RWPE2 (cell line): ENCODE measurements around the gene ATXN7L1.

ENCODE experiments used
- ATAC-seq: fragments of 200-7000 bp; cut with Tn5 transposase; 3 replicates; pipeline ENCODE4 v1.9.1; 2021; ENCODE audit warnings: low read depth
- DNase-seq: peaks from one replicate; pipeline ENCODE4 v3.0.0-alpha.2; 2020; ENCODE audit warnings: low spot score
- H3K27ac ChIP-seq: fragments of 450-650 bp; 2 replicates; pipeline ENCODE4 v1.5.1; 2017; ENCODE audit warnings: mild to moderate bottlenecking; ENCODE audit not compliant: poor library complexity, severe bottlenecking
- H3K27me3 ChIP-seq: fragments of 250-450 bp; sonication (Bioruptor Pico); 2 replicates; pipeline ENCODE4 v1.5.1; 2021; ENCODE audit warnings: mild to moderate bottlenecking, moderate library complexity; ENCODE audit not compliant: insufficient read depth, poor library complexity, severe bottlenecking
- H3K36me3 ChIP-seq: fragments of 250-450 bp; sonication (Bioruptor Pico); 2 replicates; pipeline ENCODE4 v1.5.1; 2020; ENCODE audit warnings: low read depth, mild to moderate bottlenecking, moderate library complexity
- H3K4me1 ChIP-seq: fragments of 250-450 bp; sonication (Bioruptor Pico); 2 replicates; pipeline ENCODE4 v1.5.1; 2021; ENCODE audit warnings: mild to moderate bottlenecking, moderate library complexity; ENCODE audit not compliant: insufficient read depth, poor library complexity, severe bottlenecking
- H3K4me3 ChIP-seq: fragments of 250-450 bp; sonication (Bioruptor Pico); 2 replicates; pipeline ENCODE4 v1.5.1; 2021; ENCODE audit warnings: mild to moderate bottlenecking, moderate library complexity; ENCODE audit not compliant: severe bottlenecking
- H3K9me3 ChIP-seq: fragments of 250-450 bp; sonication (Bioruptor Pico); 2 replicates; pipeline ENCODE4 v1.5.1; 2021; ENCODE audit warnings: mild to moderate bottlenecking, moderate library complexity; ENCODE audit not compliant: severe bottlenecking
- TF ChIP-seq, protein P1 (sequence below): fragments of 450-650 bp; IDR thresholded peaks from one replicate; pipeline ENCODE4 v1.5.1; 2017; ENCODE audit warnings: mild to moderate bottlenecking, moderate library complexity; ENCODE audit not compliant: poor library complexity, severe bottlenecking

Gene ATXN7L1

DNA sequence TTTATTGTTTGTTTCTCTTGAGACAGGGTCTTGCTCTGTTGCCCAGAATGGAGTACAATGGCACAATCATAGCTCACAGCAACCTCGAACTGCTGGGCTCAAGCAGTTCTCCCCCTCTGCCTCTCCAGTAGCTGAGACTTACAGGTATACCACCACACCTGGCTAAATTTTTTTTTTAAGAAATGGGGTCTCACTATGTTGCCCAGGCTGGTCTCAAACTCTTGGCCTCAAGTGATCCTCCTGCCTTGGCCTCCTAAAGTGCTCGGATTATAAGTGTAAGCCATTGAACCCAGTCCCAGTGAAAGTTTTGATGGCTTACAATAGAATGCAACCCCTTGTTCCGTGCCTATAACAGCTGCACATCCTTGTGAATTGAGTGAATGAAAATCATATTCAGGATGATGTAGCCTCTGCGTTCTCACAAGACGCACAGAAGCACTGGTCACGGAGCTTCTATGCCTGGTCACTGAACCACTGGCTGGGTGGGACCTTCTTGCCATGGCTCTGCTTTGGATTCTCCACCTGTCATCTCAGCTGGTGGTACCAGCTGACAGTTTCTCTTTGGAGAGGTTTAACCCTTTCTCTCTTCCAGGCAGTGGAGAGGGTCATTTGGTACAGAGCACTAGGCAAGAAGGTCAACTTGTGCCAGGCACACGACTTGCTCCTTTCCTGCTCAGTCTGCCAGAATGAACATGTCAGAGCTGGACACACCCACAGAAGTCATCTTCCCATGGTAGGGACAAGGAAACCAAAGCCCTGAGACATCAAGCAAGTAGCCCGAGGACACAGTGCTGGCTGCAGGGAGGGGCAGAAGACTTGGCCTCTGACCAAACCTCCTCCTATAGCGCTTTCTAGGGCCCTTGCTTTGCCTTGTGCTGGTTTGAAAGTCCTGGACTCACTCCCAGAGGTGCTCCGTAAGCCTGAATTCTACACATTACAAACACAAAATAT, 89.6 kb downstream of the ATXN7L1 start:
- TF ChIP-seq, protein P1, sequence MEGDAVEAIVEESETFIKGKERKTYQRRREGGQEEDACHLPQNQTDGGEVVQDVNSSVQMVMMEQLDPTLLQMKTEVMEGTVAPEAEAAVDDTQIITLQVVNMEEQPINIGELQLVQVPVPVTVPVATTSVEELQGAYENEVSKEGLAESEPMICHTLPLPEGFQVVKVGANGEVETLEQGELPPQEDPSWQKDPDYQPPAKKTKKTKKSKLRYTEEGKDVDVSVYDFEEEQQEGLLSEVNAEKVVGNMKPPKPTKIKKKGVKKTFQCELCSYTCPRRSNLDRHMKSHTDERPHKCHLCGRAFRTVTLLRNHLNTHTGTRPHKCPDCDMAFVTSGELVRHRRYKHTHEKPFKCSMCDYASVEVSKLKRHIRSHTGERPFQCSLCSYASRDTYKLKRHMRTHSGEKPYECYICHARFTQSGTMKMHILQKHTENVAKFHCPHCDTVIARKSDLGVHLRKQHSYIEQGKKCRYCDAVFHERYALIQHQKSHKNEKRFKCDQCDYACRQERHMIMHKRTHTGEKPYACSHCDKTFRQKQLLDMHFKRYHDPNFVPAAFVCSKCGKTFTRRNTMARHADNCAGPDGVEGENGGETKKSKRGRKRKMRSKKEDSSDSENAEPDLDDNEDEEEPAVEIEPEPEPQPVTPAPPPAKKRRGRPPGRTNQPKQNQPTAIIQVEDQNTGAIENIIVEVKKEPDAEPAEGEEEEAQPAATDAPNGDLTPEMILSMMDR, result no peak
- no peak overlapping the region for H3K27ac ChIP-seq
- DNase-seq (no peak), ATAC-seq (peak; percentile 37; the same call in 1 of the 3 replicates)
- H3K4me3 ChIP-seq, result no peak overlapping the region
- H3K36me3 ChIP-seq, result no peaks in the 10 kb centered on the region
- peaks cover 32% of the 10 kb centered on the region for H3K4me1 ChIP-seq
- no peaks in the 10 kb centered on the region for H3K27me3 ChIP-seq
- no peaks in the 10 kb centered on the region for H3K9me3 ChIP-seq

GRCh38 chr7:105782391-105783042, 93.9 kb downstream of the ATXN7L1 start:
- peaks cover 14% of the 10 kb centered on the region for H3K4me1 ChIP-seq
- H3K4me3 ChIP-seq, result no peak overlapping the region
- TF ChIP-seq, protein P1, result no peak
- no peak overlapping the region for H3K27ac ChIP-seq
- no peaks in the 10 kb centered on the region for H3K36me3 ChIP-seq
- DNase-seq, result no peak
- peak; percentile 80 for ATAC-seq
- H3K27me3 ChIP-seq, result no peaks in the 10 kb centered on the region
- no peaks in the 10 kb centered on the region for H3K9me3 ChIP-seq

GRCh38 chr7:105779856-105780780, 96.3 kb downstream of the ATXN7L1 start:
- no peaks in the 10 kb centered on the region for H3K27me3 ChIP-seq
- peaks cover 16% of the 10 kb centered on the region for H3K4me1 ChIP-seq
- no peak overlapping the region for H3K27ac ChIP-seq
- TF ChIP-seq, protein P1, result no peak
- H3K9me3 ChIP-seq, result no peaks in the 10 kb centered on the region
- no peaks in the 10 kb centered on the region for H3K36me3 ChIP-seq
- no peak overlapping the region for H3K4me3 ChIP-seq
- no peak for DNase-seq
- no peak for ATAC-seq

GRCh38 chr7:105778956-105779355, 97.4 kb downstream of the ATXN7L1 start:
- TF ChIP-seq, protein P1, result no peak
- Histone ChIP-seq H3K27ac (no peak overlapping the region), H3K4me1 (peaks cover 16% of the 10 kb centered on the region), H3K36me3 (no peaks in the 10 kb centered on the region), H3K9me3 (no peaks in the 10 kb centered on the region), H3K27me3 (no peaks in the 10 kb centered on the region), H3K4me3 (no peak overlapping the region)
- ATAC-seq (no peak), DNase-seq (no peak)
